Gastroesophageal sphincter (tissue), 3 donors: ENCODE measurements around the gene WNT3A.

Experiments
- POLR2A ChIP-seq, 2 donors: fragments of 450-650 bp; IDR thresholded peaks; one replicate each; pipeline ENCODE4 v1.6.1; 2017; ENCODE audit warnings: antibody characterized with exemption in 2 of 2, mild to moderate bottlenecking in 2 of 2, moderate library complexity in 1 of 2
- TF ChIP-seq, protein P1 (sequence below), 4 experiments: fragments of 200-600 bp in 2 of 4; fragments of 450-650 bp in 2 of 4; sonication (generic) in 1 of 4; IDR thresholded peaks; one replicate each; pipeline ENCODE4 v1.5.1; 2017 to 2019; ENCODE audit warnings: antibody characterized with exemption in 4 of 4, mild to moderate bottlenecking in 2 of 4, moderate library complexity in 2 of 4

DNA sequence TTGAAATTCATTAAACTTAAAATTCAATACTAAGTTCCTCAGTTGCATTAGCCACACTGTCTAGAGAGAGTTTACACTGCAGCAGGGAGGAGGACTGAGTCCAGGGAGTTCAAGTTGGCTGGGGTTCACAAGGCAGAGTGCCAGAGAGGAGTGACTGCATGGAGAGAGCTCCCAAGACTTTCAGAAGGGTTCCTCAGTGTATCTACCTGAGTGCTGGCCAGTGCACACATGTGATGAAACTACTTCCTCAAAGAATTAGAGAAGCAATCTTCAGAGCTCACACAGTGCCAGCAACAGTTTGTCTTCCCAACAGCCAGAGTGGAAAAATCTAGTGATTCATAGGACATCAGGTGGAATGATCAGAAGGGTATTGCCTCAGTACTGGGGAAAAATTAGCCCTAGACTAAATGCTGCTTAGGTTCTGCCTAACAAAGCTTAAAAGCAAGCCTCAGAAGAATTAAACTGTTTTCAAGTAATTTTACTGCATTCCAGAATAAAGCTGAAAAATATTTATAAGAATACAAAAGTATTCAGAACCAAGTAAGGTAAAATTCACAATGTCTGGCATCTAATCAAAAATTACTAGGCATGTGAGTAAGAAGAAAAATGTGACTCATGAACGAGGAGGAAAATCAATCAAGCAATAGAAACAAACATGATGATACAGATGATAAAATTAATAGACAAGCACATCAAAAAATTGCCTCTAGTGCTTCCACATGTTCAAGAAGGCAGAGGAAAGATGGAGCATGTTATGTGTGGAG, 10.4 kb upstream of the WNT3A start:
- TF ChIP-seq, protein P1, sequence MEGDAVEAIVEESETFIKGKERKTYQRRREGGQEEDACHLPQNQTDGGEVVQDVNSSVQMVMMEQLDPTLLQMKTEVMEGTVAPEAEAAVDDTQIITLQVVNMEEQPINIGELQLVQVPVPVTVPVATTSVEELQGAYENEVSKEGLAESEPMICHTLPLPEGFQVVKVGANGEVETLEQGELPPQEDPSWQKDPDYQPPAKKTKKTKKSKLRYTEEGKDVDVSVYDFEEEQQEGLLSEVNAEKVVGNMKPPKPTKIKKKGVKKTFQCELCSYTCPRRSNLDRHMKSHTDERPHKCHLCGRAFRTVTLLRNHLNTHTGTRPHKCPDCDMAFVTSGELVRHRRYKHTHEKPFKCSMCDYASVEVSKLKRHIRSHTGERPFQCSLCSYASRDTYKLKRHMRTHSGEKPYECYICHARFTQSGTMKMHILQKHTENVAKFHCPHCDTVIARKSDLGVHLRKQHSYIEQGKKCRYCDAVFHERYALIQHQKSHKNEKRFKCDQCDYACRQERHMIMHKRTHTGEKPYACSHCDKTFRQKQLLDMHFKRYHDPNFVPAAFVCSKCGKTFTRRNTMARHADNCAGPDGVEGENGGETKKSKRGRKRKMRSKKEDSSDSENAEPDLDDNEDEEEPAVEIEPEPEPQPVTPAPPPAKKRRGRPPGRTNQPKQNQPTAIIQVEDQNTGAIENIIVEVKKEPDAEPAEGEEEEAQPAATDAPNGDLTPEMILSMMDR (IDR thresholded peaks at IDR 0.05): no peak
- TF ChIP-seq POLR2A (IDR thresholded peaks at IDR 0.05): no peak
